HepG2 (cell line): ENCODE results near the gene JMJD8. TPM values are rescaled to one million over a fixed set of nuclear protein-coding genes. Genes with fewer than 3 reads are reported as not detected.
A peak's percentile ranks its signal among the peaks of the same experiment; 100 is the strongest.

ENCODE experiments used
- HDAC1 ChIP-seq: sonication (generic); formaldehyde crosslinking; IDR thresholded peaks from 2 replicates; pipeline ENCODE4 v1.5.1; 2020; ENCODE audit warnings: mild to moderate bottlenecking, missing genetic modification reagents
- KDM1A ChIP-seq: IDR thresholded peaks from 2 replicates; pipeline ENCODE4 v1.6.1; 2016; ENCODE audit warnings: missing compliant biosample characterization
- MED1 ChIP-seq: sonication (generic); formaldehyde crosslinking; IDR thresholded peaks from 2 replicates; pipeline ENCODE4 v1.4.0; 2020; ENCODE audit warnings: missing genetic modification reagents
- MEIS2 ChIP-seq: sonication (generic); formaldehyde crosslinking; IDR thresholded peaks from 2 replicates; pipeline ENCODE4 v1.9.0; 2021; ENCODE audit warnings: mild to moderate bottlenecking, missing genetic modification reagents
- MXI1 ChIP-seq: IDR thresholded peaks from 3 replicates; pipeline ENCODE4 v1.6.1; 2012; ENCODE audit warnings: low read depth, low read length, inconsistent platforms, borderline replicate concordance
- PPARG ChIP-seq: conservative IDR thresholded peaks from 2 replicates; pipeline ENCODE4 v1.6.1; 2016; ENCODE audit warnings: missing biosample characterization, missing genetic modification reagents
- RXRB ChIP-seq: IDR thresholded peaks from 2 replicates; pipeline ENCODE4 v1.6.1; 2016; ENCODE audit warnings: borderline replicate concordance, missing genetic modification reagents, missing compliant biosample characterization
- SKI ChIP-seq: fragments of 450-650 bp; IDR thresholded peaks from one replicate; pipeline ENCODE4 v1.6.1; 2018; ENCODE audit warnings: mild to moderate bottlenecking; ENCODE audit not compliant: partially characterized antibody
- STAG1 ChIP-seq: sonication (generic); formaldehyde crosslinking; IDR thresholded peaks from 2 replicates; pipeline ENCODE4 v1.4.0; 2020; ENCODE audit warnings: missing genetic modification reagents
- TEAD3 ChIP-seq: optimal IDR thresholded peaks from 2 replicates; pipeline ENCODE3; 2016; ENCODE audit warnings: borderline replicate concordance
- TP53 ChIP-seq: sonication (generic); formaldehyde crosslinking; conservative IDR thresholded peaks from 2 replicates; pipeline ENCODE4 v1.4.0; 2020; ENCODE audit warnings: missing genetic modification reagents
- ZNF468 ChIP-seq: sonication (generic); formaldehyde crosslinking; IDR thresholded peaks from 2 replicates; pipeline ENCODE4 v1.8.0; 2022; ENCODE audit warnings: mild to moderate bottlenecking, moderate library complexity, missing genetic modification reagents
- ZNF547 ChIP-seq: sonication (generic); formaldehyde crosslinking; IDR thresholded peaks from 2 replicates; pipeline ENCODE4 v1.5.1; 2020; ENCODE audit warnings: mild to moderate bottlenecking, missing genetic modification reagents
- ZNF644 ChIP-seq: IDR thresholded peaks from 2 replicates; pipeline ENCODE4 v1.6.1; 2016; ENCODE audit warnings: low read depth
- polyA plus RNA-seq, 8 experiments: library from polyadenylated mRNA; depleted of rRNA in 3 of 8; stranded (reverse) in 7 of 8; unstranded in 1 of 8; fragments of >200 nt; fragmentation: Illumina TruSeq in 4 of 8; extraction: Trizol in 4 of 8; gene quantifications; 2 replicates each; pipeline versions ENCODE4 v1.2.1 to v1.2.3, GENCODE V29; 2011 to 2016; ENCODE audit warnings: low read depth in 4 of 8, missing spikeins in 1 of 8, mixed read lengths in 1 of 8; ENCODE audit not compliant: insufficient read depth in 1 of 8
- total RNA-seq, 5 experiments: library from RNA; depleted of rRNA; stranded (reverse); fragments of >200 nt; fragmentation: Illumina TruSeq; extraction: Trizol; gene quantifications; 2 replicates each; pipeline ENCODE4 v1.2.3, GENCODE V29; 2016; ENCODE audit warnings: low read depth in 1 of 5
- TF ChIP-seq, protein P1 (sequence below): sonication (generic); formaldehyde crosslinking; IDR thresholded peaks from one replicate; pipeline ENCODE4 v1.5.1; 2020; ENCODE audit warnings: mild to moderate bottlenecking, missing genetic modification reagents; ENCODE audit errors: not compliant biosample characterization
- TF ChIP-seq, protein P2 (sequence below): sonication (generic); formaldehyde crosslinking; IDR thresholded peaks from 2 replicates; pipeline ENCODE4 v1.4.0; 2020; ENCODE audit warnings: mild to moderate bottlenecking, missing genetic modification reagents
- TF ChIP-seq, protein P3 (sequence below): sonication (generic); formaldehyde crosslinking; IDR thresholded peaks from 2 replicates; pipeline ENCODE4 v1.4.0; 2020; ENCODE audit warnings: missing genetic modification reagents, borderline replicate concordance
- TF ChIP-seq, protein P4 (sequence below): IDR thresholded peaks from 2 replicates; pipeline ENCODE4 v1.6.1; 2018; ENCODE audit warnings: missing genetic modification reagents

Gene JMJD8
- total and polyA plus RNA-seq, 2 of the 13 experiments (the other 11 are each of a cell fraction or from before 2014, with no cell fraction given): 2.6 to 11.8 TPM

DNA sequence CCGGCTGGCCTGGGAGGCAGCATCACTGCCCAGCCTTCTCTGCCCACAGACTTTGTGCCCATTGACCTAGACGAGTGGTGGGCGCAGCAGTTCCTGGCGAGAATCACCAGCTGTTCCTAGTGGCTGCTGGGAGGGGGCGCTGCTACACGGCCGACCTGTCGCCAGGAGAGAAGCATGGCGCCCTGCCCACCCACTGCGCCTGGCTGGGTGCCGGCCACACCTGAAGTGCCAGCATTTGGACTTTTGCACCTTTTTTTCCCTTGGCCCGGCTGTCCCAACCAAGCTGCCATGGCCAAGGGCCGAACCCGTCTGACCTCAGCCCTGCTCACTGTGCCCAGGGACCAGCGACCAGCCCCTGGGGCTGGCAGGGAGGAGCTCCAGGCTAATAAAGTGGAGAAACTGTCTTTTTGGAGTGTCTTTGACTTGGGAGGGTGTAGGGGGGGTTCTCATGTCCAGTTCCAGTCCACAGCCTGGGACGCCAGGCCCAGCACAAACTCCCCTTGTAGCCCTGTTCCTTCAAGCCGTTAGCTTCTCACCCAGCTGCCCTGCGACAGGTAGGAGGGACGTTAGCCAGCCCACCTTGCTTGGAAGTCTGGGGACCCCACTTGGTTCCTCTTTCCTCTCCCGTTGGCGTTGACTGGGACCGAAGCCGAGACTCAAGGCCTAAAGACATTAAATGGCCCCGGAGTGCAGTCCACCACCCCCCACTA, 35.9 kb downstream of the JMJD8 start (continued):
- TF ChIP-seq MED1 (CRISPR knock-in tag): peak; percentile 42; the same call in 1 of the 2 replicates
- peak; percentile 68 for TF ChIP-seq HDAC1
- TF ChIP-seq PPARG (CRISPR knock-in tag): peak; percentile 61; the same call in 1 of the 2 replicates
- TF ChIP-seq STAG1 (CRISPR knock-in tag): peak; percentile 60
- TF ChIP-seq SKI: peak; percentile 19
- peak; percentile 77; the same call in 1 of the 3 replicates for TF ChIP-seq MXI1
- no peak for TF ChIP-seq ZNF468 (CRISPR knock-in tag)
- TF ChIP-seq KDM1A (CRISPR knock-in tag): 0 out of 2 replicates have a peak, but pooled peaks have one; percentile 28
- peak; percentile 56 for TF ChIP-seq TEAD3 (CRISPR knock-in tag)
- TF ChIP-seq, protein P1, sequence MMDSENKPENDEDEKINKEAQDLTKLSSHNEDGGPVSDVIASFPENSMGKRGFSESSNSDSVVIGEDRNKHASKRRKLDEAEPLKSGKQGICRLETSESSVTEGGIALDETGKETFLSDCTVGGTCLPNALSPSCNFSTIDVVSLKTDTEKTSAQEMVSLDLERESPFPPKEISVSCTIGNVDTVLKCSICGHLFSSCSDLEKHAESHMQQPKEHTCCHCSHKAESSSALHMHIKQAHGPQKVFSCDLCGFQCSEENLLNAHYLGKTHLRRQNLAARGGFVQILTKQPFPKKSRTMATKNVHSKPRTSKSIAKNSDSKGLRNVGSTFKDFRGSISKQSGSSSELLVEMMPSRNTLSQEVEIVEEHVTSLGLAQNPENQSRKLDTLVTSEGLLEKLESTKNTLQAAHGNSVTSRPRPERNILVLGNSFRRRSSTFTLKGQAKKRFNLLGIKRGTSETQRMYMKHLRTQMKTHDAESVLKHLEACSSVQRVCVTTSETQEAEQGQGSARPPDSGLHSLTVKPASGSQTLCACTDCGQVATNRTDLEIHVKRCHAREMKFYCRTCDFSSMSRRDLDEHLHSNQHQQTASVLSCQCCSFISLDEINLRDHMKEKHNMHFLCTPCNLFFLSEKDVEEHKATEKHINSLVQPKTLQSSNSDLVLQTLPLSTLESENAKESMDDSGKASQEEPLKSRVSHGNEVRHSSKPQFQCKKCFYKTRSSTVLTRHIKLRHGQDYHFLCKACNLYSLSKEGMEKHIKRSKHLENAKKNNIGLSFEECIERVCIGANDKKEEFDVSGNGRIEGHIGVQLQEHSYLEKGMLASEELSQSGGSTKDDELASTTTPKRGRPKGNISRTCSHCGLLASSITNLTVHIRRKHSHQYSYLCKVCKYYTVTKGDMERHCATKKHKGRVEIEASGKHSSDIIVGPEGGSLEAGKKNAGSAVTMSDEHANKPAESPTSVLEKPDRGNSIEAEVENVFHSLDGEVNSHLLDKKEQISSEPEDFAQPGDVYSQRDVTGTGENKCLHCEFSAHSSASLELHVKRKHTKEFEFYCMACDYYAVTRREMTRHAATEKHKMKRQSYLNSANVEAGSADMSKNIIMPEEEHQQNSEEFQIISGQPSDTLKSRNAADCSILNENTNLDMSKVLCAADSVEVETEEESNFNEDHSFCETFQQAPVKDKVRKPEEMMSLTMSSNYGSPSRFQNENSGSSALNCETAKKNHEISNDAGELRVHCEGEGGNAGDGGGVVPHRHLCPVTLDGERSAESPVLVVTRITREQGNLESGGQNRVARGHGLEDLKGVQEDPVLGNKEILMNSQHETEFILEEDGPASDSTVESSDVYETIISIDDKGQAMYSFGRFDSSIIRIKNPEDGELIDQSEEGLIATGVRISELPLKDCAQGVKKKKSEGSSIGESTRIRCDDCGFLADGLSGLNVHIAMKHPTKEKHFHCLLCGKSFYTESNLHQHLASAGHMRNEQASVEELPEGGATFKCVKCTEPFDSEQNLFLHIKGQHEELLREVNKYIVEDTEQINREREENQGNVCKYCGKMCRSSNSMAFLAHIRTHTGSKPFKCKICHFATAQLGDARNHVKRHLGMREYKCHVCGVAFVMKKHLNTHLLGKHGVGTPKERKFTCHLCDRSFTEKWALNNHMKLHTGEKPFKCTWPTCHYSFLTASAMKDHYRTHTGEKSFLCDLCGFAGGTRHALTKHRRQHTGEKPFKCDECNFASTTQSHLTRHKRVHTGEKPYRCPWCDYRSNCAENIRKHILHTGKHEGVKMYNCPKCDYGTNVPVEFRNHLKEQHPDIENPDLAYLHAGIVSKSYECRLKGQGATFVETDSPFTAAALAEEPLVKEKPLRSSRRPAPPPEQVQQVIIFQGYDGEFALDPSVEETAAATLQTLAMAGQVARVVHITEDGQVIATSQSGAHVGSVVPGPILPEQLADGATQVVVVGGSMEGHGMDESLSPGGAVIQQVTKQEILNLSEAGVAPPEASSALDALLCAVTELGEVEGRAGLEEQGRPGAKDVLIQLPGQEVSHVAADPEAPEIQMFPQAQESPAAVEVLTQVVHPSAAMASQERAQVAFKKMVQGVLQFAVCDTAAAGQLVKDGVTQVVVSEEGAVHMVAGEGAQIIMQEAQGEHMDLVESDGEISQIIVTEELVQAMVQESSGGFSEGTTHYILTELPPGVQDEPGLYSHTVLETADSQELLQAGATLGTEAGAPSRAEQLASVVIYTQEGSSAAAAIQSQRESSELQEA (CRISPR knock-in tag): peak; percentile 18
- peak; percentile 30; the same call in 1 of the 2 replicates for TF ChIP-seq RXRB (CRISPR knock-in tag)
- TF ChIP-seq TP53 (CRISPR knock-in tag): 0 out of 2 replicates have a peak, but pooled peaks have one; percentile 37
- TF ChIP-seq, protein P2, sequence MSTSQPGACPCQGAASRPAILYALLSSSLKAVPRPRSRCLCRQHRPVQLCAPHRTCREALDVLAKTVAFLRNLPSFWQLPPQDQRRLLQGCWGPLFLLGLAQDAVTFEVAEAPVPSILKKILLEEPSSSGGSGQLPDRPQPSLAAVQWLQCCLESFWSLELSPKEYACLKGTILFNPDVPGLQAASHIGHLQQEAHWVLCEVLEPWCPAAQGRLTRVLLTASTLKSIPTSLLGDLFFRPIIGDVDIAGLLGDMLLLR (CRISPR knock-in tag): no peak
- no peak for TF ChIP-seq ZNF547
- TF ChIP-seq, protein P3, sequence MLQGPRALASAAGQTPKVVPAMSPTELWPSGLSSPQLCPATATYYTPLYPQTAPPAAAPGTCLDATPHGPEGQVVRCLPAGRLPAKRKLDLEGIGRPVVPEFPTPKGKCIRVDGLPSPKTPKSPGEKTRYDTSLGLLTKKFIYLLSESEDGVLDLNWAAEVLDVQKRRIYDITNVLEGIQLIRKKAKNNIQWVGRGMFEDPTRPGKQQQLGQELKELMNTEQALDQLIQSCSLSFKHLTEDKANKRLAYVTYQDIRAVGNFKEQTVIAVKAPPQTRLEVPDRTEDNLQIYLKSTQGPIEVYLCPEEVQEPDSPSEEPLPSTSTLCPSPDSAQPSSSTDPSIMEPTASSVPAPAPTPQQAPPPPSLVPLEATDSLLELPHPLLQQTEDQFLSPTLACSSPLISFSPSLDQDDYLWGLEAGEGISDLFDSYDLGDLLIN: no peak
- peak; percentile 81 for TF ChIP-seq ZNF644 (CRISPR knock-in tag)
- peak; percentile 63; the same call in 1 of the 2 replicates for TF ChIP-seq MEIS2
- TF ChIP-seq, protein P4, sequence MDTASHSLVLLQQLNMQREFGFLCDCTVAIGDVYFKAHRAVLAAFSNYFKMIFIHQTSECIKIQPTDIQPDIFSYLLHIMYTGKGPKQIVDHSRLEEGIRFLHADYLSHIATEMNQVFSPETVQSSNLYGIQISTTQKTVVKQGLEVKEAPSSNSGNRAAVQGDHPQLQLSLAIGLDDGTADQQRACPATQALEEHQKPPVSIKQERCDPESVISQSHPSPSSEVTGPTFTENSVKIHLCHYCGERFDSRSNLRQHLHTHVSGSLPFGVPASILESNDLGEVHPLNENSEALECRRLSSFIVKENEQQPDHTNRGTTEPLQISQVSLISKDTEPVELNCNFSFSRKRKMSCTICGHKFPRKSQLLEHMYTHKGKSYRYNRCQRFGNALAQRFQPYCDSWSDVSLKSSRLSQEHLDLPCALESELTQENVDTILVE (CRISPR knock-in tag): no peak
